ENCODE data around the gene ELP1. TPM values are rescaled to one million over a fixed set of nuclear protein-coding genes. Genes with fewer than 3 reads are reported as not detected.

Gene ELP1
- total RNA-seq, 4 donors from 2014 or later, result 21.6 to 61.4 (median 25.7) TPM

- TF ChIP-seq EP300 (IDR thresholded peaks at IDR 0.05) (no peak), POLR2A (IDR thresholded peaks at IDR 0.05) (no peak), CTCF (IDR thresholded peaks at IDR 0.05) (no peak)
- no peaks in the 10 kb centered on the region for H3K27me3 ChIP-seq
- H3K4me3 ChIP-seq, result no peak overlapping the region
- 94 to 97% methylated on average over 14 to 15 of the region's 25 CpGs for WGBS, 2 donors
- DNase-seq (ENCODE audit: low spot score in 2 of 2), result no peak
- H3K9me3 ChIP-seq, result no peaks in the 10 kb centered on the region
- H3K27ac ChIP-seq, result no peak overlapping the region
- no peaks in the 10 kb centered on the region for H3K4me1 ChIP-seq
- no peaks in the 10 kb centered on the region for H3K36me3 ChIP-seq
Measured at GRCh38 chr9:108855529-108855886, 78.4 kb downstream of the ELP1 start.

DNA sequence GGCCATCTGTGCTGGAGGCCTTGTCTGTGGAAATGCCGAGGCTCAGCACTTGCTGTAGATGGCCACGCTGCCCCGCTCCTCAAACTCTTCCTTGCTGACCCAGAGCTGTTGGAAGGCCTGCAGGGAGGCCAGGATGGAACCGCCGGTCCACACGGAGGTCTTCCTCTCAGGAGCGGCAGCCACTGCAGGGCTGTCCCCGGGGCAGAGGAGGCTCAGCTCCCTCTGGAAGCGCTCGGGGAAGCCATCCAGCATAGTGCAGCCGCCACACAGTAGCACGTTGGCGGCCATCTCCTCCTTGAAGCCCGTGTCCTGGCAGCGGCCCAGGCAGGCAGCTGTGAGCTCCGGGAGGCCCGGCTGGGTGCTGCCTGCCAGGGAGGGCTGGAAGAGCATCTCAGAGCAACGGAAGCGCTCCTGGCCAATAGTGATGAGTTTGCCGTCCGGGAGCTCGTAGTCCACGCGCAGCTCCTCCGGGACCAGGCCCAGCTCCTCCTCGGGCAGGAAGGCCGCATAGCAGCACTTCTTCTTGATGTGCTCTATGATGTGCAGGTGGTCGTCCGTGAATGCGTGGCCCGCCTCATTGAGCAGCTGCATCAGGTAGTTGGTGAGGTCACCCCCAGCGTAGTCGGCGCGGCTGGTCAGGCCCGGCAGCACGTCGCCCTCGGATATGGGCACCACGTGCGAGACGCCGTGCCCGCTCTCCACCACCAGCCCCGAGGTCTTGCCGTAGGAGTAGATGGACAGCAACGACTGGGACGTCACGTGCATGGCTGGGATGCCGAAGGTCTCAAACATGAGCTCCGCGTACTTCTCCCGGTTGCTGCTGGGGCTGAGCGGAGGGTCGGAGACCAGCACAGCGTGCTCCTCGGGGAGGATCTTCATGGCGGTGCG is 79.0 kb downstream of the ELP1 start:
- 90 to 92% methylated on average over 45 to 56 of the region's 59 CpGs for WGBS, 2 donors
- DNase-seq (ENCODE audit: low spot score in 2 of 2), result no peak
- TF ChIP-seq EP300 (IDR thresholded peaks at IDR 0.05) (no peak), POLR2A (IDR thresholded peaks at IDR 0.05) (no peak), CTCF (IDR thresholded peaks at IDR 0.05) (no peak)

GRCh38 chr9:108854094-108854493 is 79.8 kb downstream of the ELP1 start:
- Histone ChIP-seq H3K4me3 (no peak overlapping the region), H3K9me3 (no peaks in the 10 kb centered on the region), H3K36me3 (no peaks in the 10 kb centered on the region), H3K27me3 (no peaks in the 10 kb centered on the region), H3K27ac (no peak overlapping the region), H3K4me1 (no peaks in the 10 kb centered on the region)
- DNase-seq (ENCODE audit: low spot score in 2 of 2), result no peak
- TF ChIP-seq EP300 (IDR thresholded peaks at IDR 0.05) (no peak), CTCF (IDR thresholded peaks at IDR 0.05) (no peak), POLR2A (IDR thresholded peaks at IDR 0.05) (no peak)
- 80 to 82% methylated on average over 3 of the region's 3 CpGs for WGBS, 2 donors

More for the DNA sequence above, 79.0 kb downstream of the ELP1 start:
- Histone ChIP-seq H3K9me3 (no peaks in the 10 kb centered on the region), H3K4me1 (no peaks in the 10 kb centered on the region), H3K4me3 (no peak overlapping the region), H3K27ac (no peak overlapping the region), H3K27me3 (no peaks in the 10 kb centered on the region), H3K36me3 (no peaks in the 10 kb centered on the region)

GRCh38 chr9:108852079-108852478 is 81.8 kb downstream of the ELP1 start:
- DNase-seq (ENCODE audit: low spot score in 2 of 2), result no peak

More at GRCh38 chr9:108852079-108852478, 81.8 kb downstream of the ELP1 start:
- Histone ChIP-seq H3K36me3 (no peaks in the 10 kb centered on the region), H3K27ac (no peak overlapping the region), H3K4me3 (no peak overlapping the region), H3K9me3 (no peaks in the 10 kb centered on the region), H3K27me3 (no peaks in the 10 kb centered on the region), H3K4me1 (no peaks in the 10 kb centered on the region)
- TF ChIP-seq EP300 (IDR thresholded peaks at IDR 0.05), result no peak
- TF ChIP-seq CTCF (IDR thresholded peaks at IDR 0.05), result no peak
- no peak for TF ChIP-seq POLR2A (IDR thresholded peaks at IDR 0.05)
- WGBS, 2 donors, result 12 to 17% methylated on average over 1 of the region's 1 CpG
